B cell (primary cell): Measurements from ENCODE around the gene SLC6A20.

Experiments used
- EZH2 ChIP-seq: IDR thresholded peaks from 2 replicates; pipeline ENCODE4 v1.6.1; 2012; ENCODE audit warnings: borderline replicate concordance, low read depth, mild to moderate bottlenecking, moderate library complexity, low read length; ENCODE audit not compliant: insufficient read depth, poor library complexity, severe bottlenecking
- TF ChIP-seq, protein P1 (sequence below): fragments of 200-600 bp; IDR thresholded peaks from one replicate; pipeline ENCODE4 v1.8.0; 2022; ENCODE audit warnings: antibody characterized with exemption, mild to moderate bottlenecking

DNA sequence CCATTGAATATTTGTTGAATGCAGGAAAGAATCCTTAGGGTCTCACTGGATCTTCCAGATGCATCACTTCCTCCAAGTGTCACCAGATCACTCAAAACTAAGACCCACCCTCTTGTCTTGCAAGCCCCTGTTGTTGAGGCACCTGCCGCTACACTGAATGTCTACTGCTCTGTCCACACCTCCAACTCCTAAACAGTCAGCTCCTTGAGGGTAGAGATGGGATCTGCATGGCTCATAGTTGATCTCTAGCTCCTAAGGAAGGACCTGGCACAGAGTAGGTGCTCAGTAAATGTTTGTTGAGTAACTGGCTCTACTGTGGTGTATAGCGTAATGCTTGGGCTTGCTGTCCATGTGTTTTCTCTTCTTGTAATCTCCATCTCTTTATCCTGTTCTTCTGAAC is 8.8 kb downstream of the SLC6A20 start:
- TF ChIP-seq, protein P1, sequence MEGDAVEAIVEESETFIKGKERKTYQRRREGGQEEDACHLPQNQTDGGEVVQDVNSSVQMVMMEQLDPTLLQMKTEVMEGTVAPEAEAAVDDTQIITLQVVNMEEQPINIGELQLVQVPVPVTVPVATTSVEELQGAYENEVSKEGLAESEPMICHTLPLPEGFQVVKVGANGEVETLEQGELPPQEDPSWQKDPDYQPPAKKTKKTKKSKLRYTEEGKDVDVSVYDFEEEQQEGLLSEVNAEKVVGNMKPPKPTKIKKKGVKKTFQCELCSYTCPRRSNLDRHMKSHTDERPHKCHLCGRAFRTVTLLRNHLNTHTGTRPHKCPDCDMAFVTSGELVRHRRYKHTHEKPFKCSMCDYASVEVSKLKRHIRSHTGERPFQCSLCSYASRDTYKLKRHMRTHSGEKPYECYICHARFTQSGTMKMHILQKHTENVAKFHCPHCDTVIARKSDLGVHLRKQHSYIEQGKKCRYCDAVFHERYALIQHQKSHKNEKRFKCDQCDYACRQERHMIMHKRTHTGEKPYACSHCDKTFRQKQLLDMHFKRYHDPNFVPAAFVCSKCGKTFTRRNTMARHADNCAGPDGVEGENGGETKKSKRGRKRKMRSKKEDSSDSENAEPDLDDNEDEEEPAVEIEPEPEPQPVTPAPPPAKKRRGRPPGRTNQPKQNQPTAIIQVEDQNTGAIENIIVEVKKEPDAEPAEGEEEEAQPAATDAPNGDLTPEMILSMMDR = no peak
- no peak for TF ChIP-seq EZH2
